Panc1 (cell line): ENCODE results near the gene RSPRY1. TPM values are rescaled to one million over a fixed set of nuclear protein-coding genes. Genes with fewer than 3 reads are reported as not detected.

Source experiments
- ATAC-seq: fragments of 200-7000 bp; cut with Tn5 transposase; 2 replicates; pipeline ENCODE4 v1.9.1; 2020; ENCODE audit warnings: mild to moderate bottlenecking, moderate library complexity
- BruUV-seq: library from RNA; stranded (reverse); fragments of 400-500 nt; replicated peaks from 2 replicates; lab custom pipeline; 2021; lab: Mats Ljungman, UMichigan
- CTCF ChIA-PET: fragments of 300-600 bp; sonication (Branson Sonifier 250); formaldehyde crosslinking; loops from one replicate; lab custom pipeline; 2022; ENCODE audit warnings: antibody characterized with exemption; lab: Charles Lee
- POLR2A ChIA-PET: fragments of 300-600 bp; sonication (Branson Sonifier 250); formaldehyde crosslinking; loops from one replicate; lab custom pipeline; 2022; ENCODE audit warnings: antibody characterized with exemption; lab: Charles Lee
- DNase-seq: peaks from one replicate; pipeline ENCODE4 v3.0.0-alpha.2; 2010; ENCODE audit warnings: low read depth, low spot score
- H3K27ac ChIP-seq: 2 replicates; pipeline ENCODE4 v1.5.1; 2011; ENCODE audit warnings: mild to moderate bottlenecking, low read length, inconsistent platforms
- H3K27me3 ChIP-seq: fragments of 200-500 bp; sonication (Bioruptor generic); 2 replicates; pipeline ENCODE4 v1.6.0; 2014; ENCODE audit warnings: low read length, inconsistent platforms; ENCODE audit not compliant: control insufficient read depth, insufficient read depth
- H3K36me3 ChIP-seq: fragments of 200-500 bp; sonication (Bioruptor generic); 2 replicates; pipeline ENCODE4 v1.5.1; 2014; ENCODE audit warnings: inconsistent platforms, mild to moderate bottlenecking, low read length, moderate library complexity; ENCODE audit not compliant: control insufficient read depth, insufficient read depth
- H3K4me1 ChIP-seq: 2 replicates; pipeline ENCODE4 v1.5.1; 2011; ENCODE audit warnings: inconsistent platforms, mild to moderate bottlenecking, low read length, moderate library complexity; ENCODE audit not compliant: control insufficient read depth, insufficient read depth
- H3K4me3 ChIP-seq, 2 experiments: 2 replicates each; pipeline ENCODE4 v1.5.1; 2011 to 2012; ENCODE audit warnings: low read depth in 2 of 2, low read length in 2 of 2, mild to moderate bottlenecking in 2 of 2, inconsistent platforms in 1 of 2, moderate library complexity in 1 of 2
- H3K9me3 ChIP-seq: fragments of 200-500 bp; sonication (Bioruptor generic); 2 replicates; pipeline ENCODE4 v1.5.1; 2014; ENCODE audit warnings: low read depth, mild to moderate bottlenecking, inconsistent platforms, low read length, moderate library complexity; ENCODE audit not compliant: control insufficient read depth, insufficient read depth
- CTCF ChIP-seq: fragments of 450-650 bp; IDR thresholded peaks from 2 replicates; pipeline ENCODE4 v1.5.1; 2017; ENCODE audit warnings: mild to moderate bottlenecking
- POLR2AphosphoS5 ChIP-seq: IDR thresholded peaks from 2 replicates; pipeline ENCODE4 v1.6.1; 2012; ENCODE audit warnings: mild to moderate bottlenecking, low read depth, low read length, moderate library complexity
- REST ChIP-seq, 2 experiments: IDR thresholded peaks; 2 replicates each; pipeline ENCODE4 v1.6.1; 2011 to 2012; ENCODE audit warnings: low read depth in 2 of 2, control low read depth in 1 of 2, low read length in 1 of 2, mild to moderate bottlenecking in 1 of 2, moderate library complexity in 1 of 2; ENCODE audit not compliant: insufficient read depth in 1 of 2
- SIN3A ChIP-seq: IDR thresholded peaks from 2 replicates; pipeline ENCODE4 v1.6.1; 2012; ENCODE audit warnings: low read depth, mild to moderate bottlenecking, low read length, moderate library complexity, borderline replicate concordance; ENCODE audit not compliant: insufficient read depth
- TCF7L2 ChIP-seq: IDR thresholded peaks from 2 replicates; pipeline ENCODE4 v1.6.1; 2011; ENCODE audit warnings: mild to moderate bottlenecking, low read depth, low read length, inconsistent platforms
- in situ Hi-C: cut with HindIII; loops from 2 replicates; pipeline ENCODE4 v1.10.0; 2016; ENCODE audit warnings: low sequenced_read_pairs, low pct_unique_long_range_greater_than_20kb
- intact Hi-C: fragments of 100-400 bp; cut with micrococcal nuclease; formaldehyde crosslinking; loops from one replicate; pipeline ENCODE4 v1.10.0; 2022; ENCODE audit not compliant: unreplicated experiment
- total RNA-seq: library from RNA; stranded (reverse); gene quantifications from one replicate; pipeline ENCODE4 v1.2.1, GENCODE V29; 2021; ENCODE audit not compliant: unreplicated experiment

RSPRY1 gene
- total RNA-seq, 1 experiment from 2014 or later = 29.4 TPM

- no peaks in the 10 kb centered on the region for H3K9me3 ChIP-seq
- H3K27ac ChIP-seq = peak overlapping the region; percentile 78
- H3K36me3 ChIP-seq = peaks cover 8% of the 10 kb centered on the region
- intact Hi-C loops = no loop called here
- peak overlapping the region; percentile 65 to 68 for H3K4me3 ChIP-seq
- TF ChIP-seq CTCF (no peak), REST (IDR thresholded peaks at IDR 0.05; ENCODE audit: insufficient read depth in 1 of 2, low read depth in 2 of 2, low read length in 1 of 2) (no peak), POLR2AphosphoS5 (no peak), SIN3A (no peak), TCF7L2 (no peak)
- DNase-seq = no peak
- ChIA-PET CTCF (no interaction called here), POLR2A (interaction anchor here (0.8 kb wide), 1 partner anchor 9 kb away, joined by 3 read pairs; no protein-coding TSS in a partner anchor)
- no peak; the same call in 1 of the 2 replicates for ATAC-seq
- no TSS peak for BruUV-seq
- in situ Hi-C loops = no loop called here
- no peaks in the 10 kb centered on the region for H3K4me1 ChIP-seq
- H3K27me3 ChIP-seq = no peaks in the 10 kb centered on the region
Observed at GRCh38 chr16:57245472-57246113, 59.5 kb downstream of the RSPRY1 start.

- Histone ChIP-seq H3K9me3 (no peaks in the 10 kb centered on the region), H3K4me3 (no peak overlapping the region), H3K4me1 (no peaks in the 10 kb centered on the region), H3K27ac (no peak overlapping the region), H3K36me3 (peaks cover 5% of the 10 kb centered on the region), H3K27me3 (no peaks in the 10 kb centered on the region)
- ATAC-seq (no peak), DNase-seq (no peak)
- CTCF ChIA-PET = no interaction called here
- in situ Hi-C loops (no loop called here), intact Hi-C loops (no loop called here)
- no TSS peak for BruUV-seq
- POLR2A ChIA-PET = no interaction called here
- no peak for TF ChIP-seq CTCF
- no peak for TF ChIP-seq REST (IDR thresholded peaks at IDR 0.05; ENCODE audit: insufficient read depth in 1 of 2, low read depth in 2 of 2, low read length in 1 of 2)
- TF ChIP-seq SIN3A = no peak
- TF ChIP-seq TCF7L2 = no peak
- TF ChIP-seq POLR2AphosphoS5 = no peak
Observed at GRCh38 chr16:57251352-57251751, 65.2 kb downstream of the RSPRY1 start.
